Measurements from ENCODE around the gene RNF138. TPM values are rescaled to one million over a fixed set of nuclear protein-coding genes. Genes with fewer than 3 reads are reported as not detected.

Gene RNF138
- total and polyA plus RNA-seq, 2 of the 13 experiments (the other 11 are each of a cell fraction or from before 2014, with no cell fraction given): 14.6 to 33.6 TPM

DNA sequence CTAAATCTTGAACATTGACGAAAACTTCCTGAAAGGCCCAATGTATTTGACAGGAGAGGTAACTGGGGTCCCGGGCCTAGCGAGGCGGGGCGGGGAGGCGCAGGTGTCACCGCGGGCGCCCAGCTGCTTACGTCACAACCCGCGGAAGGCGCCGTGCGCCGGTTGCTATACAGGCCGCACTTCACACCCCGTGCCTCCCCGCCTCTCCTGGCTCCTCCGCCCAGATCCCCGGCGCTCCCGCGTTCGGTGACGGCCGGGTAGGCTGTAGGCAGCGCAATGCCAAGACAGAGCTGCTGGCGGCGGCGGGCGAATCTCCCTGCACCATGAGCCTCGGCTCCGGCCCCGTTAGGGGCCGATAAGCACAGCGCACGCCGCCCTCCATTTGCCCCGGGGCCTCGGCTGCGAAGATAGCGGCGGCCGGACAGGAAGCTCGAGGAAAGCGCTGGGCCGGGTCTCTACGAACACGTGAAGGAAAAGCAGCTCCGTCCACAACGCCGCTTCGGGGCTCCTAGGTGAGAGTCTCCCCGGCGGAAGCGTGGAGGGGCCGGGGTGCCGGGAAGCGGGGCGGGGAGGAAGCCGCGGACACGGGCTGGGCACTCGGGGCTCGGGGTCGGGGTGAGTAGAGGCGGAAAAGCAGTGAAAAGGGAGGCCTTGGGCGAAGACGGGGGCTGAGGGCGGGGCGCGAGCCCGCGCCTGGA lies at the start of gene RNF138 (continued):
- TF ChIP-seq, protein P1, sequence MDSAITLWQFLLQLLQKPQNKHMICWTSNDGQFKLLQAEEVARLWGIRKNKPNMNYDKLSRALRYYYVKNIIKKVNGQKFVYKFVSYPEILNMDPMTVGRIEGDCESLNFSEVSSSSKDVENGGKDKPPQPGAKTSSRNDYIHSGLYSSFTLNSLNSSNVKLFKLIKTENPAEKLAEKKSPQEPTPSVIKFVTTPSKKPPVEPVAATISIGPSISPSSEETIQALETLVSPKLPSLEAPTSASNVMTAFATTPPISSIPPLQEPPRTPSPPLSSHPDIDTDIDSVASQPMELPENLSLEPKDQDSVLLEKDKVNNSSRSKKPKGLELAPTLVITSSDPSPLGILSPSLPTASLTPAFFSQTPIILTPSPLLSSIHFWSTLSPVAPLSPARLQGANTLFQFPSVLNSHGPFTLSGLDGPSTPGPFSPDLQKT (CRISPR knock-in tag; IDR thresholded peaks at IDR 0.05; ENCODE audit: borderline replicate concordance): no peak
- TF ChIP-seq, protein P2, sequence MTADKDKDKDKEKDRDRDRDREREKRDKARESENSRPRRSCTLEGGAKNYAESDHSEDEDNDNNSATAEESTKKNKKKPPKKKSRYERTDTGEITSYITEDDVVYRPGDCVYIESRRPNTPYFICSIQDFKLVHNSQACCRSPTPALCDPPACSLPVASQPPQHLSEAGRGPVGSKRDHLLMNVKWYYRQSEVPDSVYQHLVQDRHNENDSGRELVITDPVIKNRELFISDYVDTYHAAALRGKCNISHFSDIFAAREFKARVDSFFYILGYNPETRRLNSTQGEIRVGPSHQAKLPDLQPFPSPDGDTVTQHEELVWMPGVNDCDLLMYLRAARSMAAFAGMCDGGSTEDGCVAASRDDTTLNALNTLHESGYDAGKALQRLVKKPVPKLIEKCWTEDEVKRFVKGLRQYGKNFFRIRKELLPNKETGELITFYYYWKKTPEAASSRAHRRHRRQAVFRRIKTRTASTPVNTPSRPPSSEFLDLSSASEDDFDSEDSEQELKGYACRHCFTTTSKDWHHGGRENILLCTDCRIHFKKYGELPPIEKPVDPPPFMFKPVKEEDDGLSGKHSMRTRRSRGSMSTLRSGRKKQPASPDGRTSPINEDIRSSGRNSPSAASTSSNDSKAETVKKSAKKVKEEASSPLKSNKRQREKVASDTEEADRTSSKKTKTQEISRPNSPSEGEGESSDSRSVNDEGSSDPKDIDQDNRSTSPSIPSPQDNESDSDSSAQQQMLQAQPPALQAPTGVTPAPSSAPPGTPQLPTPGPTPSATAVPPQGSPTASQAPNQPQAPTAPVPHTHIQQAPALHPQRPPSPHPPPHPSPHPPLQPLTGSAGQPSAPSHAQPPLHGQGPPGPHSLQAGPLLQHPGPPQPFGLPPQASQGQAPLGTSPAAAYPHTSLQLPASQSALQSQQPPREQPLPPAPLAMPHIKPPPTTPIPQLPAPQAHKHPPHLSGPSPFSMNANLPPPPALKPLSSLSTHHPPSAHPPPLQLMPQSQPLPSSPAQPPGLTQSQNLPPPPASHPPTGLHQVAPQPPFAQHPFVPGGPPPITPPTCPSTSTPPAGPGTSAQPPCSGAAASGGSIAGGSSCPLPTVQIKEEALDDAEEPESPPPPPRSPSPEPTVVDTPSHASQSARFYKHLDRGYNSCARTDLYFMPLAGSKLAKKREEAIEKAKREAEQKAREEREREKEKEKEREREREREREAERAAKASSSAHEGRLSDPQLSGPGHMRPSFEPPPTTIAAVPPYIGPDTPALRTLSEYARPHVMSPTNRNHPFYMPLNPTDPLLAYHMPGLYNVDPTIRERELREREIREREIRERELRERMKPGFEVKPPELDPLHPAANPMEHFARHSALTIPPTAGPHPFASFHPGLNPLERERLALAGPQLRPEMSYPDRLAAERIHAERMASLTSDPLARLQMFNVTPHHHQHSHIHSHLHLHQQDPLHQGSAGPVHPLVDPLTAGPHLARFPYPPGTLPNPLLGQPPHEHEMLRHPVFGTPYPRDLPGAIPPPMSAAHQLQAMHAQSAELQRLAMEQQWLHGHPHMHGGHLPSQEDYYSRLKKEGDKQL (CRISPR knock-in tag; IDR thresholded peaks at IDR 0.05; ENCODE audit: low read depth): no peak
- no peak; the same call in 1 of the 2 replicates for TF ChIP-seq ZSCAN20 (CRISPR knock-in tag; IDR thresholded peaks at IDR 0.05; ENCODE audit: borderline replicate concordance)
- TF ChIP-seq ZKSCAN8 (CRISPR knock-in tag; IDR thresholded peaks at IDR 0.05; ENCODE audit: borderline replicate concordance): no peak
- TF ChIP-seq, protein P3, sequence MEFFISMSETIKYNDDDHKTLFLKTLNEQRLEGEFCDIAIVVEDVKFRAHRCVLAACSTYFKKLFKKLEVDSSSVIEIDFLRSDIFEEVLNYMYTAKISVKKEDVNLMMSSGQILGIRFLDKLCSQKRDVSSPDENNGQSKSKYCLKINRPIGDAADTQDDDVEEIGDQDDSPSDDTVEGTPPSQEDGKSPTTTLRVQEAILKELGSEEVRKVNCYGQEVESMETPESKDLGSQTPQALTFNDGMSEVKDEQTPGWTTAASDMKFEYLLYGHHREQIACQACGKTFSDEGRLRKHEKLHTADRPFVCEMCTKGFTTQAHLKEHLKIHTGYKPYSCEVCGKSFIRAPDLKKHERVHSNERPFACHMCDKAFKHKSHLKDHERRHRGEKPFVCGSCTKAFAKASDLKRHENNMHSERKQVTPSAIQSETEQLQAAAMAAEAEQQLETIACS (CRISPR knock-in tag; IDR thresholded peaks at IDR 0.05): no peak; the same call in 1 of the 2 replicates
- no peak for TF ChIP-seq ZIK1 (CRISPR knock-in tag; IDR thresholded peaks at IDR 0.05; ENCODE audit: borderline replicate concordance, low read depth)
- TF ChIP-seq ZNF260 (CRISPR knock-in tag; IDR thresholded peaks at IDR 0.05; ENCODE audit: borderline replicate concordance, low read depth): no peak
- peak; percentile 50; the same call in 1 of the 2 replicates for TF ChIP-seq ZNF292 (CRISPR knock-in tag; IDR thresholded peaks at IDR 0.05; ENCODE audit: borderline replicate concordance, low read depth)
- TF ChIP-seq CCDC6 (CRISPR knock-in tag; IDR thresholded peaks at IDR 0.05): peak; percentile 71
- TF ChIP-seq, protein P4, sequence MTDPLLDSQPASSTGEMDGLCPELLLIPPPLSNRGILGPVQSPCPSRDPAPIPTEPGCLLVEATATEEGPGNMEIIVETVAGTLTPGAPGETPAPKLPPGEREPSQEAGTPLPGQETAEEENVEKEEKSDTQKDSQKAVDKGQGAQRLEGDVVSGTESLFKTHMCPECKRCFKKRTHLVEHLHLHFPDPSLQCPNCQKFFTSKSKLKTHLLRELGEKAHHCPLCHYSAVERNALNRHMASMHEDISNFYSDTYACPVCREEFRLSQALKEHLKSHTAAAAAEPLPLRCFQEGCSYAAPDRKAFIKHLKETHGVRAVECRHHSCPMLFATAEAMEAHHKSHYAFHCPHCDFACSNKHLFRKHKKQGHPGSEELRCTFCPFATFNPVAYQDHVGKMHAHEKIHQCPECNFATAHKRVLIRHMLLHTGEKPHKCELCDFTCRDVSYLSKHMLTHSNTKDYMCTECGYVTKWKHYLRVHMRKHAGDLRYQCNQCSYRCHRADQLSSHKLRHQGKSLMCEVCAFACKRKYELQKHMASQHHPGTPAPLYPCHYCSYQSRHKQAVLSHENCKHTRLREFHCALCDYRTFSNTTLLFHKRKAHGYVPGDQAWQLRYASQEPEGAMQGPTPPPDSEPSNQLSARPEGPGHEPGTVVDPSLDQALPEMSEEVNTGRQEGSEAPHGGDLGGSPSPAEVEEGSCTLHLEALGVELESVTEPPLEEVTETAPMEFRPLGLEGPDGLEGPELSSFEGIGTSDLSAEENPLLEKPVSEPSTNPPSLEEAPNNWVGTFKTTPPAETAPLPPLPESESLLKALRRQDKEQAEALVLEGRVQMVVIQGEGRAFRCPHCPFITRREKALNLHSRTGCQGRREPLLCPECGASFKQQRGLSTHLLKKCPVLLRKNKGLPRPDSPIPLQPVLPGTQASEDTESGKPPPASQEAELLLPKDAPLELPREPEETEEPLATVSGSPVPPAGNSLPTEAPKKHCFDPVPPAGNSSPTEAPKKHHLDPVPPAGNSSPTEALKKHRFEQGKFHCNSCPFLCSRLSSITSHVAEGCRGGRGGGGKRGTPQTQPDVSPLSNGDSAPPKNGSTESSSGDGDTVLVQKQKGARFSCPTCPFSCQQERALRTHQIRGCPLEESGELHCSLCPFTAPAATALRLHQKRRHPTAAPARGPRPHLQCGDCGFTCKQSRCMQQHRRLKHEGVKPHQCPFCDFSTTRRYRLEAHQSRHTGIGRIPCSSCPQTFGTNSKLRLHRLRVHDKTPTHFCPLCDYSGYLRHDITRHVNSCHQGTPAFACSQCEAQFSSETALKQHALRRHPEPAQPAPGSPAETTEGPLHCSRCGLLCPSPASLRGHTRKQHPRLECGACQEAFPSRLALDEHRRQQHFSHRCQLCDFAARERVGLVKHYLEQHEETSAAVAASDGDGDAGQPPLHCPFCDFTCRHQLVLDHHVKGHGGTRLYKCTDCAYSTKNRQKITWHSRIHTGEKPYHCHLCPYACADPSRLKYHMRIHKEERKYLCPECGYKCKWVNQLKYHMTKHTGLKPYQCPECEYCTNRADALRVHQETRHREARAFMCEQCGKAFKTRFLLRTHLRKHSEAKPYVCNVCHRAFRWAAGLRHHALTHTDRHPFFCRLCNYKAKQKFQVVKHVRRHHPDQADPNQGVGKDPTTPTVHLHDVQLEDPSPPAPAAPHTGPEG (CRISPR knock-in tag; IDR thresholded peaks at IDR 0.05): no peak
- TF ChIP-seq CENPX (CRISPR knock-in tag; IDR thresholded peaks at IDR 0.05): no peak
- TF ChIP-seq ZNF720 (CRISPR knock-in tag; IDR thresholded peaks at IDR 0.05): no peak
